OCI-LY7 (cell line): ENCODE results near the gene IQGAP2. TPM values are rescaled to one million over a fixed set of nuclear protein-coding genes. Genes with fewer than 3 reads are reported as not detected.

Experiments
- BruUV-seq: library from RNA; stranded (reverse); fragments of 400-500 nt; replicated peaks from 2 replicates; lab custom pipeline; 2021; lab: Mats Ljungman, UMichigan
- CTCF ChIA-PET: fragments of 300-600 bp; sonication (Branson Sonifier 250); formaldehyde crosslinking; loops from one replicate; lab custom pipeline; 2022; ENCODE audit warnings: antibody characterized with exemption; ENCODE audit not compliant: unreplicated experiment; lab: Charles Lee
- POLR2A ChIA-PET: fragments of 300-600 bp; sonication (Branson Sonifier 250); formaldehyde crosslinking; loops from one replicate; lab custom pipeline; 2022; ENCODE audit warnings: antibody characterized with exemption; lab: Charles Lee
- DNase-seq: peaks from one replicate; pipeline ENCODE4 v3.0.0-alpha.2; 2015; ENCODE audit warnings: low spot score
- H2AFZ ChIP-seq: fragments of 200-600 bp; sonication (generic), shearing (Covaris generic); 2 replicates; pipeline ENCODE4 v1.6.1; 2014; ENCODE audit warnings: mild to moderate bottlenecking, antibody characterized with exemption, low read length, moderate library complexity
- H3K27ac ChIP-seq: fragments of 200-600 bp; sonication (generic); 2 replicates; pipeline ENCODE4 v1.5.1; 2014; ENCODE audit warnings: mixed run types, low read depth, mild to moderate bottlenecking, moderate library complexity, low read length, inconsistent platforms; ENCODE audit not compliant: poor library complexity, severe bottlenecking
- H3K36me3 ChIP-seq: fragments of 200-600 bp; sonication (generic); 2 replicates; pipeline ENCODE4 v1.6.1; 2014; ENCODE audit warnings: mild to moderate bottlenecking, antibody characterized with exemption, low read length, moderate library complexity, mixed read lengths; ENCODE audit not compliant: insufficient read depth
- H3K4me1 ChIP-seq: fragments of 200-600 bp; sonication (generic); 2 replicates; pipeline ENCODE4 v1.5.1; 2014; ENCODE audit warnings: mild to moderate bottlenecking, low read length; ENCODE audit not compliant: insufficient read depth, poor library complexity, severe bottlenecking
- H3K4me2 ChIP-seq: fragments of 200-600 bp; sonication (generic); 2 replicates; pipeline ENCODE4 v1.6.1; 2014; ENCODE audit warnings: mild to moderate bottlenecking, low read length
- H3K4me3 ChIP-seq: fragments of 200-600 bp; sonication (generic); 2 replicates; pipeline ENCODE4 v1.5.1; 2014; ENCODE audit warnings: mild to moderate bottlenecking, low read depth, low read length; ENCODE audit not compliant: poor library complexity, severe bottlenecking
- H3K79me2 ChIP-seq: fragments of 200-600 bp; sonication (generic); 2 replicates; pipeline ENCODE4 v1.6.1; 2016; ENCODE audit warnings: low read depth, mild to moderate bottlenecking, low read length, moderate library complexity, mixed read lengths; ENCODE audit not compliant: insufficient read depth
- H3K9me2 ChIP-seq: fragments of 200-600 bp; sonication (generic); 2 replicates; pipeline ENCODE4 v1.6.1; 2016; ENCODE audit warnings: mild to moderate bottlenecking, low read length, mixed read lengths; ENCODE audit not compliant: insufficient read depth
- H3K9me3 ChIP-seq: fragments of 200-600 bp; sonication (generic); 2 replicates; pipeline ENCODE4 v1.6.1; 2014; ENCODE audit warnings: mild to moderate bottlenecking, mixed run types, low read length, mixed read lengths
- H4K20me1 ChIP-seq: fragments of 200-600 bp; sonication (generic); 2 replicates; pipeline ENCODE4 v1.6.1; 2014; ENCODE audit warnings: mild to moderate bottlenecking, antibody characterized with exemption, low read length, moderate library complexity, mixed read lengths; ENCODE audit not compliant: insufficient read depth
- CTCF ChIP-seq: fragments of 200-600 bp; sonication (generic); conservative IDR thresholded peaks from 2 replicates; pipeline ENCODE4 v1.5.1; 2014; ENCODE audit warnings: mild to moderate bottlenecking, antibody characterized with exemption, low read length, moderate library complexity, mixed read lengths
- EZH2phosphoT487 ChIP-seq: fragments of 200-600 bp; sonication (generic); IDR thresholded peaks from 2 replicates; pipeline ENCODE4 v1.6.1; 2018; ENCODE audit warnings: low read depth, borderline replicate concordance, mild to moderate bottlenecking, mixed run types, antibody characterized with exemption, low read length, moderate library complexity, mixed read lengths
- intact Hi-C: fragments of 100-400 bp; cut with micrococcal nuclease; formaldehyde crosslinking; loops from one replicate; pipeline ENCODE4 v1.10.0; 2022; ENCODE audit not compliant: unreplicated experiment
- total RNA-seq, 2 experiments: library from RNA; depleted of rRNA in 1 of 2; stranded (reverse); fragments of >200 nt in 1 of 2; shearing (Covaris generic) in 1 of 2; gene quantifications; 2 replicates each; pipeline ENCODE4 v1.2.3, GENCODE V29; 2014 to 2022

Gene IQGAP2
- total RNA-seq, 2 experiments from 2014 or later, result 30.0 to 50.2 TPM

- intact Hi-C loops, result no loop called here
- H3K4me1 ChIP-seq, result peaks cover 16% of the 10 kb centered on the region
- CTCF ChIA-PET, result no interaction called here
Observed at GRCh38 chr5:76475936-76476335, 72.9 kb downstream of the IQGAP2 start.

GRCh38 chr5:76476474-76477038 lies 73.5 kb downstream of the IQGAP2 start:
- POLR2A ChIA-PET, result interaction anchor here (0.9 kb wide), 1 partner anchor 8 kb away, joined by 3 read pairs; no protein-coding TSS in a partner anchor
- peaks cover 16% of the 10 kb centered on the region for H3K4me1 ChIP-seq
- H3K4me3 ChIP-seq, result no peak overlapping the region
- no peak overlapping the region for H3K27ac ChIP-seq
- peaks cover 3% of the 10 kb centered on the region; the same call in 1 of the 2 replicates for H3K36me3 ChIP-seq
- BruUV-seq, result no TSS peak
- DNase-seq, result no peak
- TF ChIP-seq EZH2phosphoT487 (no peak), CTCF (no peak)
- H2AFZ ChIP-seq, result no peak overlapping the region
- CTCF ChIA-PET, result no interaction called here
- intact Hi-C loops, result no loop called here
- H3K79me2 ChIP-seq, result no peaks in the 10 kb centered on the region
- no peaks in the 10 kb centered on the region for H3K9me2 ChIP-seq
- H3K9me3 ChIP-seq, result no peaks in the 10 kb centered on the region
- H3K4me2 ChIP-seq, result no peak overlapping the region
- no peaks in the 10 kb centered on the region for H4K20me1 ChIP-seq

More at GRCh38 chr5:76475936-76476335, 72.9 kb downstream of the IQGAP2 start:
- POLR2A ChIA-PET, result no interaction called here
- H3K27ac ChIP-seq, result no peak overlapping the region
- H3K4me3 ChIP-seq, result no peak overlapping the region
- no peaks in the 10 kb centered on the region for H3K9me2 ChIP-seq
- H2AFZ ChIP-seq, result no peak overlapping the region
- TF ChIP-seq CTCF, result no peak
- BruUV-seq, result no TSS peak
- peaks cover 3% of the 10 kb centered on the region; the same call in 1 of the 2 replicates for H3K36me3 ChIP-seq
- no peaks in the 10 kb centered on the region for H3K9me3 ChIP-seq
- no peak overlapping the region for H3K4me2 ChIP-seq
- H3K79me2 ChIP-seq, result no peaks in the 10 kb centered on the region
- H4K20me1 ChIP-seq, result no peaks in the 10 kb centered on the region
- DNase-seq, result no peak

- BruUV-seq, result no TSS peak
- peaks cover 16% of the 10 kb centered on the region for H3K4me1 ChIP-seq
- ChIA-PET POLR2A (interaction anchor here (0.9 to 1.2 kb wide), 2 partner anchors 8 to 9 kb away, joined by 3 read pairs; no protein-coding TSS in a partner anchor), CTCF (no interaction called here)
- H3K9me3 ChIP-seq, result no peaks in the 10 kb centered on the region
- peaks cover 3% of the 10 kb centered on the region; the same call in 1 of the 2 replicates for H3K36me3 ChIP-seq
- no peaks in the 10 kb centered on the region for H4K20me1 ChIP-seq
- no peak overlapping the region for H3K27ac ChIP-seq
- no peak overlapping the region for H2AFZ ChIP-seq
- no peak overlapping the region for H3K4me2 ChIP-seq
- TF ChIP-seq EZH2phosphoT487 (no peak), CTCF (no peak)
- H3K79me2 ChIP-seq, result no peaks in the 10 kb centered on the region
- no peak overlapping the region for H3K4me3 ChIP-seq
- no peaks in the 10 kb centered on the region for H3K9me2 ChIP-seq
- DNase-seq, result no peak
- intact Hi-C loops, result no loop called here
Observed at GRCh38 chr5:76477061-76477460, 74.0 kb downstream of the IQGAP2 start.
